HG02885 (cell line): ENCODE data around the gene PIP.
"Not testable (repeated sequence)": the region's sequence is repeated elsewhere in the genome, so short reads cannot be mapped to it uniquely, and the experiment has no call there.

ENCODE experiments used
- ATAC-seq: cut with Tn5 transposase; IDR thresholded peaks from one replicate; pipeline ENCODE4 v1.9.1; 2021; ENCODE audit warnings: mild to moderate bottlenecking; ENCODE audit not compliant: unreplicated experiment, poor library complexity

Gene PIP

DNA sequence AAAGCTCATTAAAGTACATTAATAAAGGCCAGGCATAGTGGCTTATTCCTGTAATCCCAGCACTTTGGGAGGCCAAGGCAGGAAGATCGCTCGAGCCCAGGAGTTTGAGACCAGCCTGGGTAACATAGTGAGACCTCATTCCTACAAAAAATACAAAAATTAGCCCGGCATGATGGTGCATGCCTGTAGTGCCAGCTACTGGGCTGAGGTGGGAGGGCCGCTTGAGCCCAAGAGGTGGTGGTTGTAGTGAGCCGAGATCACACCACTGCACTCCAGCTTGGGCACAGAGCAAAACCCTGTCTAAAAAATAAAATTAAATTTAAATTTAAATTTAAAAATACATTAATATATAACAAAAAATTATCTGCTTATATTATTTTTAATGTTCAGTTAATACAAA lies 44.3 kb downstream of the PIP start:
- no peak for ATAC-seq

DNA sequence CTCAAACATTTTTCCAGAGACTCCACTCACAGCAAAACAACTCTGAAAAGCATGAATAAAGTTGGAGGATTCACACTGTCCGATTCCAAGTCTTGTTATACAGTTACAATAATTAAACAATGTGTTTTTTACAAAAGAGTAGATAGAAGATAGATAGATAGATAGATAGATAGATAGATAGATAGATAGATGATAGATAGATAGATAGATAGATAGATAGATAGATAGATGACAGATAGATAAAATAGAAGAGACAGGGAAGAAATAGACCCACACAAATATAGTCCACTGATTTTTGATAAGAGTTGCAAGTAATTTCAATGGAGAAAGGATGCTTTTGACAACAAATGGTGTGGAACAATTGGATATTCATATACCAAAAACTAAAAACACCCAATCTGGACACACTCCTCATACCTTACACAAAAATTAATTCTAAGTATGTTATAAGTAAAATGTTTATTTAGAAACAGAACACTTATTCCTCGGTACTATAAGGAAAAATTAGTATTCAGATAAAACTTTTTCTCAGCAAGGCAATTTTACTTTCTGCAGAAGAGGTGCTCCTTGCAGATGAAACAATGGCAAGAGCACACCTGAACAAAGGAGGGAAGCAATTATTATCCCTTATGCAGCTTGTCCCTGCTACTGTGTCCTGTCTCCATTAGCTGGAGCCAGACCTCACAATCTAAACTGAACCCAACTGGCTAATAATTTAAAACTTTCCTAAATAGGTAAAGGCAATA lies 45.7 kb downstream of the PIP start:
- no peak for ATAC-seq

- not testable (repeated sequence) for ATAC-seq
Observed at GRCh38 chr7:143180771-143181170, 48.9 kb downstream of the PIP start.

GRCh38 chr7:143181349-143181748 lies 49.5 kb downstream of the PIP start:
- no peak for ATAC-seq

DNA sequence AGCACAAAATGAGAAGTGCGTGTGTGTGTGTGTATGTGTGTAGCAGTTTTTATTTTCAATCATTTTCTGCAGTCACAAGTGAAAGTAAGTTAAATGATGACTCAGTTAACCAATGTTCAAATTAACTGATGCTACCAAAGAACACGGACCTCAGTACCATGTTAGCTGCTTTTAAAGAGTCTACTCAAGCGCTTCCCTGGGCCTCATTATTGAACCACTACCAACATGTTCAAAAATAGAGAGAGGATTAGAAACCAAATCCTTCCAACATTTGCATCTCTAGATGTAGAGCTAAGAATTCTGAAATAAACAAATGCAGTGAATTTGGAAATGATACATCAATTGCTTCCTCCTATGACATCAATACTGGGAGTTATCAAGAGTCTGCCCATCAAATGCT lies 51.1 kb downstream of the PIP start, which contains the start of gene TAS2R39:
Gene TAS2R39, plus strand, starts transcription at position 396 of the 400 bp plus-strand sequence. Its CDS starts 0 bp downstream, at position 396.
- ATAC-seq, result no peak

DNA sequence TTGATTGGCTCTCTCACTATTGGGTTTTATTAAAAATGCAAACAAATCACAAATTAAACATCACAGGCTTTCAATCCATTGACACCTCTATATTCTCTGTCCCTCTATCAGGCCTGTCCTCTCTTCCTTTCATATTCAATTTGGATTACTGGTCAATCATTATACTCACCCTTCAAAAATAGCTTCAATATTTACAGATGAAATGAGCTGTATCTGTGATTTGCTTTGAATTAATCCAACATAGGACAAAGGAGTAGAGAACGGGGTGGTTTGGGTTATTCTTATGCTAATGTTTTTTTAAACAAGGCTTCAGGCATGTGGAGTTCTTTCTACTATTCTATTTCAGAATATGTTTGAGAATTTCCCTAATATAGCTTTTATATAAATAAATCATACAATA lies 53.7 kb downstream of the PIP start:
- ATAC-seq, result no peak

DNA sequence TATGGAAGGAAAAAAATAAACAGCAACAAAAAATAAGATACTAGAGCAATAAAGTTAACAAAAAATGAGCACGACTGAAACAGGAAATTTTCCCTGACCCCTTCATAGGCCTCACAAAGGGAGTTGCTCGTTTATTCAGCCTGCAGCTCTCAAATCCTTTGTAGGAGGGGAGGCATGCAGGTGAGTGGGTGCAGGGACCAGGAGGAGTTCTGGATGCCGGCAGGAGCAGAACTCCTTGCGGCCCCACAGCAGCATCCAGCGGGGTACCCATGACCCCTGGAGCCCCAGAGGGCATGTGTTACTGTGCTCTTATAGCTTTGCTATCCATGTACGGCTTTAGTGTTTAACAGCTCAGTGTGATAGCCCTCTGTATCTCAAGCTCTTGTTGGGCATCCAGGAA lies 57.1 kb downstream of the PIP start:
- no peak for ATAC-seq
